Ishikawa (cell line): ENCODE measurements around the gene LRRC47.

Experiments used
- CEBPB ChIP-seq: IDR thresholded peaks from 2 replicates; pipeline ENCODE4 v1.6.1; 2012
- CREB1 ChIP-seq: IDR thresholded peaks from 2 replicates; pipeline ENCODE4 v1.6.1; 2012; ENCODE audit warnings: low read depth
- EGR1 ChIP-seq: IDR thresholded peaks from 2 replicates; pipeline ENCODE4 v1.6.1; 2012
- EP300 ChIP-seq: IDR thresholded peaks from 2 replicates; pipeline ENCODE4 v1.6.1; 2012; ENCODE audit warnings: borderline replicate concordance
- FOXM1 ChIP-seq: IDR thresholded peaks from 2 replicates; pipeline ENCODE4 v1.6.1; 2012; ENCODE audit warnings: low read depth, borderline replicate concordance
- MAX ChIP-seq: IDR thresholded peaks from 2 replicates; pipeline ENCODE4 v1.6.1; 2012
- NFIC ChIP-seq: IDR thresholded peaks from 2 replicates; pipeline ENCODE4 v1.6.1; 2012
- RAD21 ChIP-seq: IDR thresholded peaks from 2 replicates; pipeline ENCODE4 v1.6.1; 2012; ENCODE audit warnings: low read depth
- REST ChIP-seq: IDR thresholded peaks from 2 replicates; pipeline ENCODE4 v1.6.1; 2012; ENCODE audit warnings: low read depth, mild to moderate bottlenecking
- TAF1 ChIP-seq: IDR thresholded peaks from 2 replicates; pipeline ENCODE4 v1.6.1; 2012; ENCODE audit warnings: low read depth, mild to moderate bottlenecking
- TCF12 ChIP-seq: IDR thresholded peaks from 2 replicates; pipeline ENCODE4 v1.6.1; 2012; ENCODE audit warnings: low read depth
- TEAD4 ChIP-seq: IDR thresholded peaks from 2 replicates; pipeline ENCODE4 v1.6.1; 2012
- YY1 ChIP-seq: IDR thresholded peaks from 2 replicates; pipeline ENCODE4 v1.6.1; 2012; ENCODE audit warnings: low read depth
- ZBTB7A ChIP-seq: IDR thresholded peaks from 2 replicates; pipeline ENCODE4 v1.6.1; 2012; ENCODE audit warnings: low read depth

GRCh38 chr1:3740042-3740441 is 56.3 kb downstream of the LRRC47 start:
- no peak for TF ChIP-seq REST
- no peak for TF ChIP-seq FOXM1
- no peak for TF ChIP-seq YY1
- no peak for TF ChIP-seq TAF1
- TF ChIP-seq TEAD4: no peak
- TF ChIP-seq TCF12: no peak
- TF ChIP-seq RAD21: no peak
- no peak for TF ChIP-seq EP300
- no peak for TF ChIP-seq MAX
- no peak for TF ChIP-seq CREB1
- no peak for TF ChIP-seq EGR1
- no peak for TF ChIP-seq NFIC
- TF ChIP-seq CEBPB: no peak
- TF ChIP-seq ZBTB7A: no peak
